WI38 (cell line): ENCODE results near the gene MAPK11.

Experiments used
- H3K4me3 ChIP-seq: 2 replicates; pipeline ENCODE4 v1.5.1; 2011; ENCODE audit warnings: low read depth, mild to moderate bottlenecking, control low read depth, low read length
- TF ChIP-seq, protein P1 (sequence below): IDR thresholded peaks from 2 replicates; pipeline ENCODE4 v1.5.1; 2012; ENCODE audit warnings: low read depth, mild to moderate bottlenecking, control low read depth, low read length

Gene MAPK11

DNA sequence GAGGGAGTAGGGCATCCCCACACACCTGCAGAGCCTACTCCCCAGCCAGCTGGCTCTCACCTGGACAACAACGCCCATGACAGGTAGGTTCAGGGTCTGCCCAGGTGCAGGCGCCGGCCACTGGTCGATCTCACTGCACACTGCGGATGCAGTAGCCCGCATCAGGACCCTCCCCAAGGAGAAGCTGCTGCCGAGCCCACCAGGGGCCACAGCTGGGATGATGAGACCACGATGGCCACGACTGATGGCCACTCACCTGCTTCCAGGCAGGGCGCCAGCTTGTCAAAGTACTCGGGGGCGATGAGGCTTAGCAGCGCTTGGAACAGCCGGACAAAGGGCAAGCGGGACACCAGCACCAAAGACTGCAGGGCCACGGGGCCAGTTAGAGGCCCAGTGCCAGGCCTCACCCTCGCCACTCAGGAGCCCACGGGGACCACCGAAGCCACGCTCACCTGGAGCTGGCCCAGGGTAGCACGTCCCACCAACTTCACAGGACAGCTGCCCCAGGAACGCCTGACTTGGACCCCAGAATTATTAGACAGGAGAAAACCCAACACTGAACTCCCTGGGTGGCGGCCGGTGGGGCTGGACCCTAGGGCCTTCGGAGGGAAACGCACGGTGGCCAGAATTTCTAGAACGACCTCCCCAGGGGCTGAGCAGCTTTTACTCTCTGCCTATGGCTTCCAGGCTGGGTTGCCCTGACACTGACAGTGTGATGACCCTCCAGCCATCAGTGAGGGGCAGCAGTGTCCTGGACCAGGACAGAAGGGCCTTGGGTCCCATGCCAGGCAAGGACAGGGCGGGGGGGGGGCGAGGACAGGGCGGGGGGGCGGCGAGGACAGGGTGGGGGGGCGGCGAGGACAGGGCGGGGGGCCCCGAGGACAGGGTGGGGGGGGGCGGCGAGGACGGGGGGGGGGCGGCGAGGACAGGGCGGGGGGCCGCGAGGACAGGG lies 46.2 kb upstream of the MAPK11 start:
- TF ChIP-seq, protein P1, sequence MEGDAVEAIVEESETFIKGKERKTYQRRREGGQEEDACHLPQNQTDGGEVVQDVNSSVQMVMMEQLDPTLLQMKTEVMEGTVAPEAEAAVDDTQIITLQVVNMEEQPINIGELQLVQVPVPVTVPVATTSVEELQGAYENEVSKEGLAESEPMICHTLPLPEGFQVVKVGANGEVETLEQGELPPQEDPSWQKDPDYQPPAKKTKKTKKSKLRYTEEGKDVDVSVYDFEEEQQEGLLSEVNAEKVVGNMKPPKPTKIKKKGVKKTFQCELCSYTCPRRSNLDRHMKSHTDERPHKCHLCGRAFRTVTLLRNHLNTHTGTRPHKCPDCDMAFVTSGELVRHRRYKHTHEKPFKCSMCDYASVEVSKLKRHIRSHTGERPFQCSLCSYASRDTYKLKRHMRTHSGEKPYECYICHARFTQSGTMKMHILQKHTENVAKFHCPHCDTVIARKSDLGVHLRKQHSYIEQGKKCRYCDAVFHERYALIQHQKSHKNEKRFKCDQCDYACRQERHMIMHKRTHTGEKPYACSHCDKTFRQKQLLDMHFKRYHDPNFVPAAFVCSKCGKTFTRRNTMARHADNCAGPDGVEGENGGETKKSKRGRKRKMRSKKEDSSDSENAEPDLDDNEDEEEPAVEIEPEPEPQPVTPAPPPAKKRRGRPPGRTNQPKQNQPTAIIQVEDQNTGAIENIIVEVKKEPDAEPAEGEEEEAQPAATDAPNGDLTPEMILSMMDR, result no peak

DNA sequence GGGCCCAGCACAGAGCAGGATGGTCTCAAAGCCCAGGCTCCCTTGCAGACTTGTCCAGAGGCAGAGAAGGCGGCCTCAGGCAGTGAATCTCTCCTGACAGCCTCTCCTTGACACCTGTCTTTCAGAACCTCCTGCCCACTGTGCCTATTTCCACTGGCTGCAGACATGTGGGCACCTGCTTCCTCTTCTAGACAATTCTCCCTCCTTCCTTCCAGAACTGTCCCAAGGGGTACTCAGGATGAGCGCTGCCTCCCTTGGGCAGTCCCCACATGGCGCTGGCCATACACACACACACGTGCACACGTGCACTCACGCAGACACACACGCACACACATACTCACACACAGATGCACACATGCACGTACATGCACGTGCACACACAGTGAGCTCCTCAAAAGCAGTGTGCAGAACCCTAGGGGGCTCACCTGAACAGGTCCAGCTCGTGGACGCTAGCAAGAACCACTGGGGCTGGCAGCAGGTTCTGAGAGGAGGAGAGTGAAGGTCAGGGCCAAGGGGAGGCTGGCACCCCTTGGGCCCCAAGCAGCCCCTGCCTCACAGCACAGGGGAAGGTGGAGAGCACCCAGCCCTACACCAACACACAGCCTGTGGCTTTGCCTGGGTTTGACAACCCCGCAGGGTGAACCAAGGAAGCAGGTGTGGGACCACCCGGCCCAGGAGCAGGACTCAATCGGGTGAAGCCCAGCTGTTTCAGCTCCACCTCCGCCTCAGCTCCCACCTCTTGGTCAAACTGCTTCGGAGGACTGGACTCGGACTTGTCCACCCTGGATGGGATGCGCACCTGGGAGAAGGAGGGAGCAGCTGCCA lies 45.3 kb upstream of the MAPK11 start:
- TF ChIP-seq, protein P1, result no peak
- H3K4me3 ChIP-seq, result no peak overlapping the region

More for the DNA sequence above, 46.2 kb upstream of the MAPK11 start:
- H3K4me3 ChIP-seq, result no peak overlapping the region

DNA sequence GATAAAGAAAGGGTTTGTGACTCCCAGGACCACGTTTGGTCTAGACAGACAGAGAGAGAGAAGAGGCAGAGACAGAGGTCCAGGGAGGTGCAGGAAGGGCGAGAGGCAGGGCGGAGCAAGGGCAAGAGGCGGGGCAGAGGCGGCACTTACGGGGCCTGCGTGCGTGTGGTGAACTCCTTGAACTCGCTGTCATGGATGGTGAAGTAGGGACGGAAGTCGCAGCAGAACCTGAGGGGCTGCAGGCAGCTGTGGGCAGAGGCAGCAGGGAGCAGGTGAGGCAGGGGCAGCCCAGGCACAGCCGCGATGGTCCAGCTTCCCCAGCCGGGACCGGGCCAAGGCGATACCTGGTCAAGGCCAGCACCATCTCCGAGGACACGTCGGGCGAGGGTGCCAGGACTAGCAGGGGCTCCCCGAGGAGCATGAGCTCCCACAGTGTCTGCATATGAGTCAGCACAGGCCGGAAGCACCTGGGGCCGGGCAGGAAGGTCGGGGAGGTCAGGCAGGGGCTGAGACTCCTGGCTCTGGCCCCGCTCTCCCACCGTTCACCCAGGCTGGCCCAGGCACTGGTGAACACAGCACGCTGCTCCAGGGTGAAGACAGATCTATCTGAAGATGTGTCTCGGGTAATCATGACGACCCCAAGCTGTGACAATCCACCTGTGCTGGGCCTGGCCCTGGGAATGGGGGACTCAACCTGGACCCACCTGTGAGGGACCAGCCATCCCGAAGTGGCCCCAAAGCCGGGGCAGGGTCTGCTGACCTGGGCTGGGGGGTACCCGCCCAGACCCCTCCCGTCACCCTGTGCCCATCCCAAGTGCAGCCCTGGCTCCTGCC lies 44.5 kb upstream of the MAPK11 start:
- H3K4me3 ChIP-seq, result no peak overlapping the region
- TF ChIP-seq, protein P1, result no peak

DNA sequence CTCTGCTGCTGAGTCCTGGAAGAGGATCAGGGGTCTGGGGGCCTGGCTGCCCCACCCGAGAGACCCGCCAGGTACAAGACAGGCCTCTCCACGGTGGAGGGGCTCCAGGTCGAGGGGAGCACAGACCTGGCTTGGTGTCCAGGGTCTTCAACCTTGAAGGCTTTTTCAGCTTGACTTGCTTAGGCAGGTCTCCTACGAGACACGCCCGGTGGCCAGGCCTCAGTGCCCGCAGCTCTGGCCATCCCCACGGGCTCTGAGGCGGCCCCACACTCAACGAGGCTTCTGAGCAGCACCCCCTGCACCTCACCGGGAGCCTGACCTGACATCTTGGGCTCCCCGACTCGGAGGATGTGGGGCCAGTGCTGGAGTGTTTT lies 43.9 kb upstream of the MAPK11 start:
- TF ChIP-seq, protein P1, result no peak
- no peak overlapping the region for H3K4me3 ChIP-seq

DNA sequence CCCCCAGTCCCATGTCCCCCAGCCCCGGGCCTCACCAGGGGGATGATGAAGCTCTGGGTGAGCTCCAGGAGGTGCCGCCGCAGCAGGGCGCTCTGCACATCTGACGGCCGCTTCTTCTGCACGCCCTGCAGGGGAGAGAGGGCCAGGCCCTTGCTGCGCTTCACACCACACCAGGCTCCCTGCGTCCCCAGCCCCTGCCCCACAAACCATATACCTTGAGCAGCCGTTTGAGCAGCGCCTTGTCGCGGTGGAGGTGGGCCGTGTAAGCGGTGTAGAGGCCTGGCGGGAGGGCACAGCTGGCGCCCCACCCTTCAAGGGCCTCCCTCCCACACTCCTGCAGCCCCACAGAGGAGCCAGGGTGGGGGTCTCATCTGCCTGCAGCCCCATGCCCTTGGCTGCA lies 43.4 kb upstream of the MAPK11 start:
- TF ChIP-seq, protein P1, result no peak
- H3K4me3 ChIP-seq, result no peak overlapping the region

DNA sequence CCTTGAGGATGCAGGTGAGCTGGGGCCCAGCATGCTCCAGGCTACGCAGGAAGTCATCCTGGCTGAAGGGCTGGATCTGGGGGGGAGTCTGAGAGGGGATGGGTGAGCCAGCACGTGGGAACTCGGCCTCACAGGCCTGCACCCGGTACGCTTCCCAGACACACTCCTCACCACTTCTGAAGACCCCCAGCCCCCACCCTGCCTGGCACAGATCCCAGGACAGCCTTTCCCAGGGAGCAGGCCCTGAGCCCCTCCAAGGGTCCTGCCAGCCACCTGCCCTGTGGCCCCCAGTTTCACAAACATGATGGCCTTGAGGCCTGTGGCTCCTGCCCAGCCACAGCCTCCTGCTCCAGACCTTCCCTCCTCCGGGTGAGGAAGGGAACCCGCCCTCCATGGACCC lies 42.8 kb upstream of the MAPK11 start:
- TF ChIP-seq, protein P1, result no peak
- H3K4me3 ChIP-seq, result no peak overlapping the region
